Naive B cell (primary cell): ENCODE data around the gene ZCRB1. TPM values are rescaled to one million over a fixed set of nuclear protein-coding genes. Genes with fewer than 3 reads are reported as not detected.

ENCODE experiments used
- polyA plus RNA-seq, 6 donors: library from polyadenylated mRNA; unstranded; fragments of 300-500 nt; fragmentation: Illumina TruSeq; gene quantifications; one replicate each; pipeline ENCODE4 v1.2.3, GENCODE V29; 2021; ENCODE audit warnings: low read depth in 6 of 6

The ZCRB1 gene
- polyA plus RNA-seq, 6 donors from 2014 or later, result 56.7 to 129 (median 97.7) TPM

Other genes starting within 250 kb of the ZCRB1 start
- 1 to 10 TPM; 4.0 to 5.8 (median 5.1) TPM for gene GXYLT1, start 181.2 kb downstream of the ZCRB1 start, polyA plus RNA-seq
- 10 to 100 TPM in 3 of 6 donors, 1 to 10 TPM in 3; 7.1 to 20.9 (median 11.1) TPM for gene YAF2, start 87.8 kb downstream of the ZCRB1 start, polyA plus RNA-seq
- gene PPHLN1, start 73 bp upstream of the ZCRB1 start, polyA plus RNA-seq, result 100 to 1,000 TPM; 152 to 193 (median 174) TPM